Epithelial cell of proximal tubule (primary cell): ENCODE measurements around the gene GAB1. TPM values are rescaled to one million over a fixed set of nuclear protein-coding genes. Genes with fewer than 3 reads are reported as not detected.

Source experiments
- DNase-seq: peaks from one replicate; pipeline ENCODE4 v3.0.0-alpha.2; 2011; ENCODE audit warnings: low read depth
- H3K4me3 ChIP-seq: 2 replicates; pipeline ENCODE4 v1.5.1; 2011; ENCODE audit warnings: low read depth, mild to moderate bottlenecking, low read length
- CTCF ChIP-seq: conservative IDR thresholded peaks from 2 replicates; pipeline ENCODE4 v1.5.1; 2012; ENCODE audit warnings: low read depth, mild to moderate bottlenecking, low read length
- total RNA-seq: library from RNA; depleted of rRNA; stranded (reverse); fragments of >200 nt; gene quantifications from 2 replicates; pipeline ENCODE4 v1.2.3, GENCODE V29; 2015

The GAB1 gene
- total RNA-seq, 1 donor from 2014 or later: 12.2 TPM

- no peak for DNase-seq
- no peak for TF ChIP-seq CTCF
- no peak overlapping the region for H3K4me3 ChIP-seq
Observed at GRCh38 chr4:143424276-143424675, 87.6 kb downstream of the GAB1 start.

- no peak for DNase-seq
- H3K4me3 ChIP-seq: no peak overlapping the region
- TF ChIP-seq CTCF: no peak
Observed at GRCh38 chr4:143431526-143432257, 95.0 kb downstream of the GAB1 start.

GRCh38 chr4:143432258-143432591, 95.5 kb downstream of the GAB1 start:
- no peak overlapping the region for H3K4me3 ChIP-seq
- no peak for DNase-seq
- TF ChIP-seq CTCF: no peak

- H3K4me3 ChIP-seq: no peak overlapping the region
- TF ChIP-seq CTCF: no peak
- no peak for DNase-seq
Observed at GRCh38 chr4:143433231-143433630, 96.6 kb downstream of the GAB1 start.

GRCh38 chr4:143435955-143436354, 99.3 kb downstream of the GAB1 start:
- TF ChIP-seq CTCF: no peak
- no peak overlapping the region for H3K4me3 ChIP-seq
- no peak for DNase-seq

- no peak for TF ChIP-seq CTCF
- no peak for DNase-seq
- no peak overlapping the region for H3K4me3 ChIP-seq
Observed at GRCh38 chr4:143437476-143437875, 100.8 kb downstream of the GAB1 start.

- H3K4me3 ChIP-seq: no peak overlapping the region
- no peak for TF ChIP-seq CTCF
- no peak for DNase-seq
Observed at GRCh38 chr4:143437937-143438336, 101.3 kb downstream of the GAB1 start.
